ENCODE data around the gene AMIGO1.

Gene AMIGO1, protein sequence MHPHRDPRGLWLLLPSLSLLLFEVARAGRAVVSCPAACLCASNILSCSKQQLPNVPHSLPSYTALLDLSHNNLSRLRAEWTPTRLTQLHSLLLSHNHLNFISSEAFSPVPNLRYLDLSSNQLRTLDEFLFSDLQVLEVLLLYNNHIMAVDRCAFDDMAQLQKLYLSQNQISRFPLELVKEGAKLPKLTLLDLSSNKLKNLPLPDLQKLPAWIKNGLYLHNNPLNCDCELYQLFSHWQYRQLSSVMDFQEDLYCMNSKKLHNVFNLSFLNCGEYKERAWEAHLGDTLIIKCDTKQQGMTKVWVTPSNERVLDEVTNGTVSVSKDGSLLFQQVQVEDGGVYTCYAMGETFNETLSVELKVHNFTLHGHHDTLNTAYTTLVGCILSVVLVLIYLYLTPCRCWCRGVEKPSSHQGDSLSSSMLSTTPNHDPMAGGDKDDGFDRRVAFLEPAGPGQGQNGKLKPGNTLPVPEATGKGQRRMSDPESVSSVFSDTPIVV

DNA sequence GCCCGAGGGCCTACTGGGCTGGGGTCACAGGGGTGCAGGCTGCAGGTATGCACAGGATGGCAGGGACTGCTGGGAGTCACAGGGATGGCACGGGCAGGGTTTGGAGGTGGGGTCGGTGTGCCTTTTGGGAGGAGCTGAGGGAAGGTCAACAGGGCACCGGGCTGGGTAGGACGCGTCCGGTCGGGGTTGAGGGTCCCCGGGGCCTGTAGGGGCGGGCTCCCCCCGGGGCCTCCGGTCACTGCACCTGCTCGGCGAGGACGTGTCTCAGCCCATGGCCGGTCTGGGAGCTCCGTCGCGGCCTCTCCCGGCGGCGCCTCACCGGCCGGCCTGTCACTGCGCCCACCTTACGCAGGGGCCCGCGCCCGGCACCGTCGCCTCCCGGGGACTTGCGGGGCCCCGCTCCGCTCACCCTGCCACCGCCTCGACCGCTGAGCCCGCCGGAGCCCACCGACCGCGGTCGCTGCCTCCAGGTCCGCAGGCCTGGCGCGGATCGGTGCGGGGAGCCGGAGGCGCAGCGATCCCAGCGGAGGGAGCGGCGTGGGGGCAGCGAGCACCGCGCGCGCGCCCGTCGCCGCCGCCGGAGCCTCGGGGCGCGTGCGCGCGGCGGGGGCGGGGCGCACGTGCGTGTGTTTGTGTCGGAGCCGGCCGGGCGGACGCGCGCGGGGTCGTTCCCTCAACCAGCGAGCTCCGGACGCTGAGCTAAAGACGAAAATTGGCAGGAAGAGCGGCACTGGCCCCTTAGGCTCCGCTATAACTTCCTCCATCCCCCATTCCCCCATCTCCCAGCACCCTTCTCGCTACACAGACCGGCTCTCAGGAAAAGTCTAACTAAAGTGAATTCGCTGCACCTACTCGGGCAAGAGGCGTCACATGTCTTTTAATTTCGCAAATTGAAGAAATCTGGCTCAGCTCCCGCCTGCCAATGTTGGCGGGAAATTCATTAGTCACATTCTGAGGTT, at the start of gene AMIGO1:
TSS of gene AMIGO1 (minus strand) at position 552 of the 959 bp plus-strand sequence. CDS start 815 bp downstream, outside the sequence.
- TF ChIP-seq CTCF (IDR thresholded peaks at IDR 0.05; ENCODE audit: borderline replicate concordance, insufficient read depth, low read depth, low read length) = no peak
- peak within 1 kb of the TSS; percentile 54 for H3K4me3 ChIP-seq (ENCODE audit: low read depth, low read length)

- no peak for TF ChIP-seq CTCF (IDR thresholded peaks at IDR 0.05; ENCODE audit: borderline replicate concordance, insufficient read depth, low read depth, low read length)
- H3K4me3 ChIP-seq (ENCODE audit: low read depth, low read length) = no peak overlapping the region
These were observed 48.0 kb upstream of the AMIGO1 start for GRCh38 chr1:109557520-109557919.

DNA sequence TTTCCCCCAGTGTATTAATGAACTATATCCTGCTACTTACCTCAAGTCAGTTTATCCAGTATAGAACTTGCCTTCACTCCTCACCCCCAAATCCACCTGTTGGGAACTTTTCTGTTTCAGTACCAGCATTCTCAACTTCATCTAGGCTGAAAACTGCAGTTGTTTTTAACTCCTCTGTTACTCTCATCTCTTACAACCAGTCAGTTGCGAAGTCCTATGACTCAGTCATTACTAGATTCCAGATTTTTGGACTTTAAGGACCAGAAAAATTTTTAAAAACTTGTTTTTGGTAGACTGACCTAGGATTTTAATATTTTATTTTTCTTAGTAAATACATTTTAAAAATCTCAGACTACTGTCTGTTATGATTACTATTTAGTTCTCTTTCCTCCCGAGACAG, 47.0 kb upstream of the AMIGO1 start:
- no peak for TF ChIP-seq CTCF (IDR thresholded peaks at IDR 0.05; ENCODE audit: borderline replicate concordance, insufficient read depth, low read depth, low read length)
- H3K4me3 ChIP-seq (ENCODE audit: low read depth, low read length) = no peak overlapping the region

DNA sequence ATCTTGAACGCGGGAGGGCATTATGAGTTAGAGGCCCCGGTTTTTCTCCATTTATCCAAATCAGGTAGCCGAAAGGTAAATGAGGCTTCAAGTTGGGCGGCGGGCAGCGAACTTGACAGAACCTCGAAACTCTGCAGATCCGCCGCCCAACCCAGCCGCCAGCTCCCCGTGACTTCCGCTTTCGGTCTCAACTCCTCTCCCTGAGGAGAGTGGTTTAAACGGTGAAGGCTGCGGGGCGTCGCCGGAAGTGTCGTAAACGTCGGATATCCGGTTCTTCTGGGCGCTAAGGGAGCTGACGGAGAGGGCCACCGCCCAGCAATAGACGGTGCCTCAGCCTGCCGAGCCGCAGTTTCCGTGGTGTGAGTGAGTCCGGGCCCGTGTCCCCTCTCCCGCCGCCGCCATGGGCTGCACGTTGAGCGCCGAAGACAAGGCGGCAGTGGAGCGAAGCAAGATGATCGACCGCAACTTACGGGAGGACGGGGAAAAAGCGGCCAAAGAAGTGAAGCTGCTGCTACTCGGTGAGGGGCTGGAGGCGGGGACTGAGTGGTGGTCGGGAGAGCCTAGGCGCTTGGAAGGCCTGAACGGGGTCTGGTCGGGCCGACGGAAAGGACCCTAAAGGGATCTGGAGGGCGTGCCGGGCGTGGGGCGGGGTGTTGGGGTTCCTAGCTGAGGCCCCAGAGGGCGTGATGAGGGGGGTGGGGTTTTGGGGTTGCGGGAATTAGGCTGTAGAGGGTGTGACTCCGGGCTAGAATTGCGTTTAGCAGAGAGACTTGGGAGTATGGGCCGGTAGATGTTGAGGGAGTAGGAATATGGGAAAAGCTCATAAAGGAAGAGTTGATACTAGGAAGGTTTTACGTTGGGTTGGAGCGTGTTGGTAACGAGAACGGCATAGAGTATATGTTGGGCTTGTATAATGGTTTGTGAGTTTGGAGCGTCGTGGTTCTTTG, 39.1 kb upstream of the AMIGO1 start, which contains the start of gene GNAI3:
TSS of gene GNAI3 (plus strand) at position 295 of the 947 bp plus-strand sequence. CDS start at position 401, 106 bp downstream.
- no peak for TF ChIP-seq CTCF (IDR thresholded peaks at IDR 0.05; ENCODE audit: borderline replicate concordance, insufficient read depth, low read depth, low read length)

DNA sequence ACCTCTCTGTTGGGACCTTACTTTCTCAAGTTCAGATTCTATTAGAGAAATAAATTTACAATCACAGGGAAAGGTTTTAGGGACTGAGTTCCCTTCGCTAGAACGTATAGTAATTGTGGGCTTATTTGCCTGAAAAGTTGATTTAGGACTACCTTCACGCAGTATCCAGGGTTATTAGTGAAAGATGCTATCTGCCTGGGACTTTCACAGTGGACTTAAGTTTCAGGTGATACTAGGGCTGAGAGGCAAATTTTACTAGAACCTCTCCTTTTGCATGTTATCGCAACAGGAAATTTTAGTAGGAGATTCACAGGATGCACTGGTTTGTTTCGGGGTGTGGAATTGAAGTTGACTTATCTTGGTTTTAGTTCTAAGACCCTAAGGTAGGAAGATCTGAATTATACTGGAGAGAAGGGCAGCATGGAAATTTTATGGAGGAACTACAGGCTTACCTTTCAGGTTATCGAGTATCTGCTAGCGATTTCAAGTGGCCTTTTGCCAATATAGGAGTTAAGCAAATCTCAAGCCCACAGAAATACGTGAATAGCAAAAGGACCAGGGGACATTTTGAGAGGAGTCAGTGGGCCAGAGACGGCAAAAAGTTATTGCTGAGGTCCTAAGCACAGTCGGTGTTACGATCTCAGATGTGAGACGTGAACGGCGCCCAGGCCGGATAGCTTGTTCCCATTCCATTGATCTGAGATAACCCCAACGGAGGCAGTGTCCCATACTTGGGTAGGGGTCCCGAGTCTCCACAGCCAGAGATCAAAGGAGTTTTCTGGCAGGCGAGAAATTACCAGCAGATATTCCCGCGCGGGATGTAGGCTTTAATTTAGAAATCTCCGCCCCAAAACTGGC, 38.2 kb upstream of the AMIGO1 start:
- peak overlapping the region; percentile 100 for H3K4me3 ChIP-seq (ENCODE audit: low read depth, low read length)
- no peak for TF ChIP-seq CTCF (IDR thresholded peaks at IDR 0.05; ENCODE audit: borderline replicate concordance, insufficient read depth, low read depth, low read length)

More for the DNA sequence above, 39.1 kb upstream of the AMIGO1 start, which contains the start of gene GNAI3:
- peak within 1 kb of the TSS; percentile 100 for H3K4me3 ChIP-seq (ENCODE audit: low read depth, low read length)

Data from GM12875 (cell line).